ENCODE data around the gene USP8.
"Not testable (repeated sequence)": the region's sequence is repeated elsewhere in the genome, so short reads cannot be mapped to it uniquely, and the experiment has no call there.

USP8 gene

GRCh38 chr15:50424066-50424890 lies at the start of gene USP8:
Gene USP8, plus strand, starts transcription at chr15:50424405. Its CDS starts 14,669 bp downstream, at chr15:50439074.
- peak; percentile 93 to 95 for DNase-seq

- no peak for DNase-seq
These were observed 46.1 kb upstream of the USP8 start for GRCh38 chr15:50377867-50378751.

GRCh38 chr15:50378776-50379175 lies 45.4 kb upstream of the USP8 start:
- DNase-seq, result no peak

- not testable (repeated sequence) for DNase-seq
These were observed 44.8 kb upstream of the USP8 start for GRCh38 chr15:50379413-50379812.

GRCh38 chr15:50380089-50380488 lies 44.1 kb upstream of the USP8 start:
- no peak for DNase-seq

- no peak for DNase-seq
These were observed 42.8 kb upstream of the USP8 start for GRCh38 chr15:50381438-50381837.

- DNase-seq, result not testable (repeated sequence)
These were observed 41.8 kb upstream of the USP8 start for GRCh38 chr15:50382408-50382807.

- no peak for DNase-seq
These were observed 33.5 kb upstream of the USP8 start for GRCh38 chr15:50390554-50391264.

- not testable (repeated sequence) for DNase-seq
These were observed 32.6 kb upstream of the USP8 start for GRCh38 chr15:50391561-50391960.

GRCh38 chr15:50411870-50412269 lies 12.3 kb upstream of the USP8 start:
- no peak for DNase-seq

GRCh38 chr15:50414624-50415023 lies 9.6 kb upstream of the USP8 start:
- no peak for DNase-seq

GRCh38 chr15:50415752-50416404 lies 8.3 kb upstream of the USP8 start:
- no peak for DNase-seq

GRCh38 chr15:50416890-50417289 lies 7.3 kb upstream of the USP8 start:
- DNase-seq, result no peak

- no peak for DNase-seq
These were observed 6.1 kb upstream of the USP8 start for GRCh38 chr15:50418041-50418583.

- no peak for DNase-seq
These were observed 1.0 kb downstream of the USP8 start for GRCh38 chr15:50425219-50425618.

GRCh38 chr15:50425678-50426246 lies 1.6 kb downstream of the USP8 start:
- DNase-seq, result not testable (repeated sequence)

GRCh38 chr15:50426428-50426827 lies 2.2 kb downstream of the USP8 start:
- DNase-seq, result no peak

- no peak for DNase-seq
These were observed 7.0 kb downstream of the USP8 start for GRCh38 chr15:50431204-50431603.

- DNase-seq, result no peak
These were observed 8.0 kb downstream of the USP8 start for GRCh38 chr15:50432230-50432629.

- no peak for DNase-seq
These were observed 11.6 kb downstream of the USP8 start for GRCh38 chr15:50435772-50436171.

GRCh38 chr15:50438251-50438650 lies 14.0 kb downstream of the USP8 start:
- DNase-seq, result no peak

- no peak for DNase-seq
These were observed 16.7 kb downstream of the USP8 start for GRCh38 chr15:50440932-50441331.

All from stimulated activated CD4-positive, alpha-beta T cell treated with anti-CD3 and anti-CD28 coated beads, Interleukin-2, amount 100 ng/mL, for 24 hours (primary cell).